ENCODE measurements around the gene EPHB2. TPM values are rescaled to one million over a fixed set of nuclear protein-coding genes. Genes with fewer than 3 reads are reported as not detected.

The EPHB2 gene
- total RNA-seq, 2 experiments from 2014 or later, result 0.08 TPM; not detected in 1

- no peaks in the 10 kb centered on the region for H3K36me3 ChIP-seq (ENCODE audit: insufficient read depth, low read length)
- H3K4me1 Mint-ChIP-seq (ENCODE audit: low read depth), result no peaks in the 10 kb centered on the region
- H3K9me3 Mint-ChIP-seq, result no peaks in the 10 kb centered on the region
- ATAC-seq (ENCODE audit: poor library complexity) (no peak), DNase-seq (no peak)
- ChIA-PET CTCF (no interaction called here), POLR2A (no interaction called here)
- H3K4me3 ChIP-seq (ENCODE audit: low read length), result no peak overlapping the region
- no peaks in the 10 kb centered on the region for H3K4me1 ChIP-seq (ENCODE audit: insufficient read depth, low read length)
- no peaks in the 10 kb centered on the region for H3K9me3 ChIP-seq (ENCODE audit: control insufficient read depth in 1 of 2, insufficient read depth in 1 of 2, low read length in 2 of 2)
- H3K27me3 Mint-ChIP-seq, result peaks cover 59% of the 10 kb centered on the region
- peaks cover 9 to 10% of the 10 kb centered on the region in 2 experiments for H3K27me3 ChIP-seq (ENCODE audit: control insufficient read depth in 1 of 2, insufficient read depth in 2 of 2, low read length in 2 of 2)
- TF ChIP-seq CTCF (IDR thresholded peaks at IDR 0.05), result no peak
- H3K27ac Mint-ChIP-seq, result no peak overlapping the region
- no peaks in the 10 kb centered on the region for H3K36me3 Mint-ChIP-seq (ENCODE audit: low read depth)
- H3K4me3 Mint-ChIP-seq, result no peak overlapping the region
- intact Hi-C loops (cut with DNase I, micrococcal nuclease), result no loop called here
- H3K27ac ChIP-seq (ENCODE audit: low read depth in 1 of 2, low read length in 2 of 2), result no peak overlapping the region
Measured at GRCh38 chr1:22847709-22848108, 137.1 kb downstream of the EPHB2 start.

GRCh38 chr1:22848405-22848804 lies 137.8 kb downstream of the EPHB2 start:
- peaks cover 9 to 10% of the 10 kb centered on the region in 2 experiments for H3K27me3 ChIP-seq (ENCODE audit: control insufficient read depth in 1 of 2, insufficient read depth in 2 of 2, low read length in 2 of 2)
- DNase-seq (no peak), ATAC-seq (ENCODE audit: poor library complexity) (no peak)
- no peak overlapping the region for H3K27ac ChIP-seq (ENCODE audit: low read depth in 1 of 2, low read length in 2 of 2)
- POLR2A ChIA-PET, result no interaction called here
- TF ChIP-seq CTCF (IDR thresholded peaks at IDR 0.05), result no peak
- no peaks in the 10 kb centered on the region for H3K9me3 ChIP-seq (ENCODE audit: control insufficient read depth in 1 of 2, insufficient read depth in 1 of 2, low read length in 2 of 2)
- intact Hi-C loops (cut with DNase I, micrococcal nuclease), result no loop called here
- no peaks in the 10 kb centered on the region for H3K36me3 Mint-ChIP-seq (ENCODE audit: low read depth)
- no peak overlapping the region for H3K4me3 ChIP-seq (ENCODE audit: low read length)
- no peaks in the 10 kb centered on the region for H3K4me1 Mint-ChIP-seq (ENCODE audit: low read depth)
- no peaks in the 10 kb centered on the region for H3K36me3 ChIP-seq (ENCODE audit: insufficient read depth, low read length)
- H3K27ac Mint-ChIP-seq, result no peak overlapping the region
- peaks cover 53% of the 10 kb centered on the region for H3K27me3 Mint-ChIP-seq
- CTCF ChIA-PET, result no interaction called here
- H3K9me3 Mint-ChIP-seq, result no peaks in the 10 kb centered on the region
- H3K4me3 Mint-ChIP-seq, result no peak overlapping the region
- H3K4me1 ChIP-seq (ENCODE audit: insufficient read depth, low read length), result no peaks in the 10 kb centered on the region

GRCh38 chr1:22849770-22850169 lies 139.1 kb downstream of the EPHB2 start:
- intact Hi-C loops (cut with DNase I, micrococcal nuclease), result no loop called here
- no peak for ATAC-seq (ENCODE audit: poor library complexity)
- Mint-ChIP-seq H3K4me3 (no peak overlapping the region), H3K4me1 (ENCODE audit: low read depth) (no peaks in the 10 kb centered on the region), H3K9me3 (no peaks in the 10 kb centered on the region), H3K27me3 (peaks cover 42% of the 10 kb centered on the region), H3K27ac (no peak overlapping the region), H3K36me3 (ENCODE audit: low read depth) (no peaks in the 10 kb centered on the region)
- Histone ChIP-seq H3K4me3 (ENCODE audit: low read length) (no peak overlapping the region), H3K27me3 (ENCODE audit: control insufficient read depth in 1 of 2, insufficient read depth in 2 of 2, low read length in 2 of 2) (peaks cover 5 to 11% of the 10 kb centered on the region in 2 experiments), H3K27ac (ENCODE audit: low read depth in 1 of 2, low read length in 2 of 2) (no peak overlapping the region), H3K36me3 (ENCODE audit: insufficient read depth, low read length) (no peaks in the 10 kb centered on the region), H3K4me1 (ENCODE audit: insufficient read depth, low read length) (no peaks in the 10 kb centered on the region), H3K9me3 (ENCODE audit: control insufficient read depth in 1 of 2, insufficient read depth in 1 of 2, low read length in 2 of 2) (no peaks in the 10 kb centered on the region)
- ChIA-PET CTCF (no interaction called here), POLR2A (no interaction called here)
- no peak for DNase-seq
- TF ChIP-seq CTCF (IDR thresholded peaks at IDR 0.05), result no peak
